Occipital lobe (tissue), 2 donors: ENCODE measurements around the gene CCNYL1. TPM values are rescaled to one million over a fixed set of nuclear protein-coding genes. Genes with fewer than 3 reads are reported as not detected.

Experiments used
- DNase-seq: peaks from one replicate; lab custom pipeline; 2025; lab: John Stamatoyannopoulos, UW
- total RNA-seq: library from RNA; depleted of rRNA; stranded (reverse); fragments of >200 nt; gene quantifications from one replicate; pipeline ENCODE4 v1.2.3, GENCODE V29; 2014

Gene CCNYL1
- total RNA-seq, 1 donor from 2014 or later = 46.5 TPM

DNA sequence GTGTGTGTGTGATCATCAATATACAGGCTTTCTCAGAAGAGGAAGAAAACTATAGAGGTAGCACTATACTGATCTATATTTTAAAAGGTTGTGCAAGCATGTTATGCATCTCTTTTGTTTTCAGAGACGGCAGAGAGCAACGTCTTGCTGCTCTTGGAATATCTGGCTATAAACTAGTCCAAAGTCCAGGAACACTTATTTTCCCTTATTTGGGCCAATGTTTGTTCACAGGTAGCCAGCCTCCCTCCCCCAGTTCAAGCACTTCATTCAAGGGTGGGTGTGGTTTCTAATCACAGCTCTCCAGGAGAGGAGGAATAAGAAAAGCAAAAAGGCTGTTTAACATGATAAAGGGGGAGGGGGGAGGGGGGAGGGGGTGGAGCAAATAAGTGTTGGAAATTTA lies 54.1 kb downstream of the CCNYL1 start:
- no peak for DNase-seq

DNA sequence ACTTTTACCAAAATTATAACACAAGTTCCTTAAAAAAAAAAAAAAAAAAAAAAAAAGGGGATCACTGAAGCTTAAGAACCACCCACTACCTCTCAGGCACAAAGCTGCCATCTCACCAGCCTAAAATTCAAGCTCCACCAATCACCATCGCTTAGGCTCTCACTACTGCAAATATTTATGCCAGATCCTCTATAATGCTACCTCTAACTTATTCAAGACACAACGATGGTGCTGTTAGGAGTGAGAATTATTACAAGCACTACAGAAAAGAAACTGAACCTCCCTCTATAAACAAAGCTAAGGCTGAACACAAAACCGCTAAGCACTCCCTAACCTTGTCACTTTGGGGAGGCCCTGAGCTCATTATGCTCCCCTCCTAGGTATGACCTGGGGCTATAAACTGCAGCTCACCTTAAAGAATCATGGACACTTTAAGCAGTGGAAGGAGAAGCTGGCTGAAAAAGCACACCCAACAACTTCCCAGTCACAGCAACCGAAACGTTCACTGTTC lies 54.7 kb downstream of the CCNYL1 start:
- DNase-seq = no peak

DNA sequence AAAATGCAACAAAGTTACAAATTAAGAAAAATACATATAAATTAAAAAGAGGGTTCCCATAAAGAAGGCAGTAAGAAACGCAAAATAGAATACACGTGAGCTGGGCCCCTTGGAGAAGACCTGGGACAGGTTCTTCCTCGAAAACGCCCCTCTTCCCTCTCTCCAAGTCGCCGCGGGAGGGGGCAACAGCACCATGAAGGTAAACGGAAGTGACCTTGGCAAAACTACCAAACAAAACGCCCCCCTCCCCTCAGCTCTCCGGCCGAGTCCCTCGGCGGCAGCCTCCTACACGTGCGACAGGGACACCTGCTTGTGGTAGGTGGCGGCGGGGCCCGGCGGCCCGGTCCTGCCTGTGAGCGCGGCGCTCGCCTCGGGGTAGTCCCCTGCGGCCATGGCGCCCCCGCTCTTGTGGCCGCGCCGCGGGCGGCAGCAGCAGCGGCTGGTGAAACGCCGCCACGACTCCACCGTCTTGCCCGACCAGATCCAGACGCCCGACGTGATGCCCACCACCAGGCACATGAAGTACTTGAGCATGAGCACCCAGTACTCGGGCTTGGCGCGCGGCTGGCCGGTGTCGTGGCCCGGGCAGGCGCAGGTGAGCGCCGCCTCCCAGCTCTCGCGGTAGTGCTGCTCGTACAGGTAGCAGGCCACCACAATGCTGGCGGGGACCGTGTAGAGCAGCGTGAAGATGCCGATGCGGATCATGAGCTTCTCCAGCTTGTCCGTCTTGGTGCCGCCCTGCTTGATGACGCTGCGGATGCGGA lies 55.4 kb downstream of the CCNYL1 start:
- no peak for DNase-seq

DNA sequence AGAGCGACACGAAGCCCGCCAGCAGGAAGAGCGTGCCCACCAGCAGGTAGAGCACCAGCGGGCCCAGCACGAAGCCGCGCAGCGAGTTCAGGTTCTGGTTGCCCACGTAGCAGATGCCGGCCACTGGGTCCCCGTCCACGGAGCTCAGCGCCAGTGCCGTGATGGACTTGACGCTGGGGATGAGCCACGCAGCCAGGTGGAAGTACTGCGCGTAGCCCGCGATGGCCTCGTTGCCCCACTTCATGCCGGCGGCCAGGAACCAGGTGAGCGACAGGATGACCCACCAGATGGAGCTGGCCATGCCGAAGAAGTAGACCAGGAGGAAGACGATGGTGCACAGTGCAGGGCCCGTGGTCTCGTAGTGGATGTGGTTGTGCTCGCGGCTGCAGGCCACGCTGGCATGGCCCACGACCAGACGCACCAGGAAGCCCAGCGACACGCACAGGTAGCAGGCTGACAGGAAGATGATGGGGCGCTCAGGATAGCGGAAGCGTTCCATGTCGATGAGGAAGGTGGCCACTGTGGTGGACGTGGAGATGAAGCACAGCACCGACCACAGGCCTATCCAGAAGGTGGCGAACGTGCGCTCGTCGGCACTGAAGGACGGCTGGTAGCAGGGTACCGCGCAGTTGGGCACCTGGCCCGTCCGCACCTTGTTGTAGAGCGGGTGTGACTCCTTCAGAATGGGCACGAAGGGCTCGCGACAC lies 56.2 kb downstream of the CCNYL1 start:
- no peak for DNase-seq

DNA sequence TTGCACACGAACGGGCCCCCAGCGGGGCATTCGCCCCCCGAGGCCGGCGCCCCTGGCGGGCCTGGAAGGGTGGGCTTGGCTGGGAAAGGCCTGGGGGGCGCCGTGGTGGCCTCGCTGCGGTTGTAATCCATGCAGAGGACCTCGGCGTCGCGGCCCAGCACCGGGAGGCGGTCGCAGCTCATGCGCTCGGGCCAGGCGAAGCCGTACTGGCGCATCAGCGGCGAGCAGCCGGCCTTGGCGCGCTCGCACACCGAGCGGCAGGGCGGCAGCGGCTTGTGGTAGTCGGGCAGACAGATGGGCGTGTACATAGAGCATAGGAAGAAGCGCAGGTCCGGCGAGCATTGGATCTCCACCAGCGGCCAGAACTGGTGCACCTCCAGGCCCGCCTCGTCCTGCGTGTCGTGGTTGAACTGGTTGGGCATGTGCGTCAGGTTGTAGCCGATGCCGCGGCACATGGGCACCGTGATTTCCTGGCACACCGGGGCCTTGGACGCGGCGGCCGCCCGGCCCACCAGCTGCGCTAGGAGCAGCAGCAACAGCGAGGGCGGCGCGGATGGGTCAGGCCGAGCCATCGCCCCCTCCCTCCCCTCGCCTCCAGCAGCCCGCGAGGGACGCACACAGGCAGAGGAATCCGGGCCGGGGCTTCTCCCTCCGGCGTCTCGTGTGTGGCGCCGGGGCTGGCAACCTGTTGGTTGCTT lies 56.9 kb downstream of the CCNYL1 start:
- no peak for DNase-seq

DNA sequence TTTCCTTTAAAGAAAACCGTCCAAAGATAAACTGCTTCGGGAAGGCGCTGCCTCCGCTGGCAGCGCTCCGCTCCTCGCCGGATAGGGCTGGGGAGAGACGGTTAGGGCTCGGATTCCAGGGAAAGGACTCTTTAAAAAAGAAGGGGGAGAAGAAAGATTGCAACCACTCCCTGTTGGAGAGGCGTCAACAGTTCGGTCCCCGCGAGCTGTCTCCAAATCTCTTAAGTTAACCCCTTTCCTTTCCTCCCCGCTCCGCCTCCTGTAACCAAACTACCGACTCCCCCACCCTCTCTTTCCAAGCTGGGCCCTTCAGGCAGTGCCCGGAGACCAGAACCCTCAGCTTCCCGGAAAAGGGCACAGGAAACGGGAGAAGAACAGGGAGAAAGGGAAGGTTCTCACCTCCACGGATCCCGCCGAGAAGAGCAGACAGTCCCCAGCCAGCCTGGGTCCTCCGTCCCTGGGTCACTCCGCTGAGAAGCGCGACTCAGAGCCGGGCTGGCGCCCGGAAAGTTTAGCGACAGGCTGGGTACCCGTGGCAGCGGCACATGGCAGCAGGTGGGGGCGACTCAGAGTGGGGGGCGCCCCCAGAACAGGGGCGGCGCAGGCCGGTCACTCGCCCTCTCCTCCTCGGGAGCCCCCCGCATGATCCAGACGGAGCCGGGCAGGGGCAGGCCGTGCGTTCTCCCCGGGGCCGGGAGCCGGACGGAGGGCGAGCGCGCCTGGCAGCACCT lies 57.6 kb downstream of the CCNYL1 start:
- DNase-seq = peak; percentile 34

DNA sequence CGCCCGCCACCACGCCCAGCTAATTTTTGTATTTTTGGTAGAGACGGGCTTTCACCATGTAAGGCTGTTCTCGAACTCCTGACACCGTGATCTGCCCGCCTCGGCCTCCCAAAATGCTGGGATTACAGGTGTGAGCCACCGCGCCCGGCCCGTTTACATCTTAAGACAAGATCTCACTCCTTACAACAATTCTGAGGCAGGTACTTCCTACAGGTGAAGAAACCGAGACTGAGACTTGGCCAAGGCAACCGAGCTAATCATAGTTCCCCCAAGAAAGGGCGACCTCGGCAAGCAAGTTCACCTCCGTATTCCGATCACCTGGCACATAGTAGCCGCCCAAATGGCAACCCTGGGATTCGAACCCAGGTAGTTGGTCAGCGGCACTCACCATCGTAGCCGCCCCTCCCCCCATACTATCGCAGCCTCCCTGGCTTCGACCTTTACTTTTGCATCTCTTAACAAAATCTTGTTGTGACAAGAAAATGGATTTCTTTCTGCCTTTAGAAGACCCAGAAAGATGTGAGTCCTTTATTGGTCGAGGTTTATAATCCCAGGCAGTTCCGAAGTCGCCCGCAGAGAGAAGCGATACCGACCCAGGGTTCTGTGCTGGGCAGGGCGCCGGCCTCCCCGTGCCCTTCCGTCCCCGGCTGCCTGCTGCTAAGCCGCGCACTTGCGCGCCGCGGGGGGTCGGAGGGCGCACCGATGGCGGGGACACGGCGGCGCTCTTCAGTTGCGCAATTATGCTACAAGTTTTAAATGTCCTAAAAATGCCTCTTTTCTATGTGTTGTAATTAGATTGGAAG lies 59.4 kb downstream of the CCNYL1 start:
- no peak for DNase-seq

DNA sequence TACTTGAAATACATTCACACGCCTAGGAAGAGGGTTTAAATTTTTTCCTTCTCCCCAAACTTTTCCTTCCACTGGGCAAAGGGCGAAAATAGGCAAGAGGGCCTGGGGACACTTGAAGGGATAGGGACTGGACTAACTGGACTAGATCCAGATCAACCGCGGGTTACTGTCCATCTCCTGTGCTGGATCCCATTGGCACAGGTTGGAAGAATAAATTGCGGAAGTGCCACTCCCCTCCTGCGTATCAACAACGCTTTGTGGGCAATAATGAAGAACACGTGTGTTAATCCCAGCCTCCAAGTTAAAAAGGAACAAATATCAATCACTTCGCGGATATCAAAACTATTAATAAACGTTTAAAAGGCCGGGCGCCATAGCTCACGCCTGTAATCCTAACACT lies 60.0 kb downstream of the CCNYL1 start:
- no peak for DNase-seq

DNA sequence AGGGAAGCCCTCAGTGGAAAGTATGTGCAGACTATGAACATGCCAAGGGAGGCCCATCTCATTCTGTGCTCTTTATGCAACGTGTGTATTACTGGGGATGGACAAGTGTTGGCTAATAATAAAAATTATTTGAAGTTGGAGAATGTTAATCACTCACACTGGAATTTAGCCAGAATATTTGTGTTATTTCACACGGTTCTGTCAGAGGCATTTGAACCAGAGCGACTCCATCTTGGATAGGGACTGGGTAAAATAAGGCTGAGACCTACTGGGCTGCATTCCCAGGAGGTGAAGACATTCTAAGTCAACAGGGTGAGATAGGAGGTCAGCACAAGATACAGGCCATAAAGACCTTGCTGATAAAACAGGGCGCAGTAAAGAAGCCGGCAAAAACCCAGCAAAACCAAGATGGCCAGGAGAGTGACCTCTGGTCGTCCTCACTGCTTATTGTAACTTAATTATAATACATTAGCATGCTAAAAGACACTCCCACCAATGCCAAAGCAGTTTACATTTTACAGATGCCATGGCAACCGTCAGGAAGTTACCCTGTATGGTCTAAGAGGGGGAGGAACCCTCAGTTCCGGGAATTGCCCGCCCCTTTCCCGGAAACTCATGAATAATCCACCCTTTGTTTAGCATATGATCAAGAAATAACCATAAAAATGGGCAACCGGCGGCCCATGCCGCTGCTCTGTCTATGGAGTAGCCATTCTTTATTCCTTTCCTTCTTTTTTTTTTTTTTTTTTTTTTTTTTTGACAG lies 60.8 kb downstream of the CCNYL1 start:
- DNase-seq = no peak

DNA sequence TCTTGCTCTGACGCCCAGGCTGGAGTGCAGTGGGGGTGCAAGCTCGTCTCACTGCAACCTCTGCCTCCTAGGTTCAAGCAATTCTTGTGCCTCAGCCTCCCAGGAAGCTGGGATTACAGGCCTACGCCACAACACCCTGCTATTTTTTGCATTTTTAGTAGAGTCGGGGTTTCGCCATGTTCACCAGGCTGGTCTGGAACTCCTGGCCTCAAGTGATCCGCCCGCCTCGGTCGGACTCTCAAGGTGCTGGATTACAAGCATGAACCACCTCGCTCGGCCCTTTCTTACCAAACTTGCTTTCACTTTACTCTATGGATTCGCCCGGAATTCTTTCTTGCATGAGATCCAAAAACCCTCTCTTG lies 61.4 kb downstream of the CCNYL1 start:
- DNase-seq = no peak

DNA sequence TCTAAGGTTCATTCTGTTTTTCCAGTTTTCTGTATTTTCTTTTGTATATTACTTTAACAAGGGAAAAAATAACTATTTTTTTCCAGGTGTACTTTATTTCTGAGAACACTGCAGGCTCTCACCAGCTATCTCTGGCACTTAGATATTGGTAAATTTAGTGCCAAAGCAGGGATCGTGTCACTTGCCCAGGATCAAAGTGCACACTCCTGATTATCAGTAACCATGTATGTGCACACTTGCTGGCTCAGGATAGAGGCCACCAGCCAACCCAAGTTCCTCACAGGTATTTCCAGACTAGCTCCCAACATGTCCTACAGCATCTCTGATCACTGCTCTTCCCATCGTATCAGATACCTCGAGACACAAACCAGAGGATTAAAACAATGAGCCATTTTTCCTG lies 64.0 kb downstream of the CCNYL1 start:
- no peak for DNase-seq

DNA sequence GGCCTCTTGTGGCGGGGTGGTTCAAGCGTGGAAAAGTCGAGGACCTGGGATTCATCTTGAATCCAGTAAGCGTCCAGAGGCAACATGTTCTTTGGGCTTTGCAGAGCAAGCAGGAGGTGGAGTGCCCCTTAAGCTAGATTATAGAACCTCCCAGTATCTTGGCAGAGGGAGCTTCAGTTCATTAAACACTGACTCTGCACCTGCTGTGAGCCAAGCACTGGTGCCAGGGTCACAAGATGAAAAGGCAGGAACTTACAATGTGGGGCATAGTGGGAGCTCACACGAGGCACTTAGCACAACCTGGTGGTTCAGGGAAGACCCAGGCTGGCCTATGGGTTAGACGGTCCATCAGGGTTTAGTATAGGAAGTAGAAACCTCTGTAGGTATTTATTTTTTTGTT lies 65.7 kb downstream of the CCNYL1 start:
- no peak for DNase-seq

DNA sequence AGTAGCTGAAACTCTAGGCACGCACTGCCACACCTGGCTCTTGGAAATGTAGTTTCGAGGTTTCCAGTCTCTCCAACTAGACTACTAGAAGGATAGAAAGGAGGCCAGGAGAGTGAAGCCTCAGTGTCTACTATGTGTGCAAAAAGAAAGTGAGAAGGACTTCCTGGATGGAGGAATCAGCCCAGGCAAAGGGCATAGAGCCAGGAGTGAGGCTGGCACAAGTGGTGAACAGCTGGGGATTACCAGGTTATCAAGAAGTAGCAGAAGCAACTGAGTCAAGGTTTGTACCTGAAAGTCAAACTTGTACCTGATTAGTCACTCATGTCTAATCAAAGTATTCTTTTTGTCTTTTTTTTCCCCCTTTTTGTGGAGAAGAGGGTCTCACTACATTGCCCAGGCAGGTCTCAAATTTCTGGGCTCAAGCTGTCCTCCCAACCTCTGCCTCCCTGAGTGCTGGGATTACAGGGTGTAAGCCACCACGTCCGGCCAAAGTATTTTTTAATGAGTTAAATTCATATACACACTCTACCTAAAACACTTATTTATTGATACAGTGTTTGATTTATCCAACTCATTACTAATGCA lies 67.0 kb downstream of the CCNYL1 start:
- DNase-seq = no peak

DNA sequence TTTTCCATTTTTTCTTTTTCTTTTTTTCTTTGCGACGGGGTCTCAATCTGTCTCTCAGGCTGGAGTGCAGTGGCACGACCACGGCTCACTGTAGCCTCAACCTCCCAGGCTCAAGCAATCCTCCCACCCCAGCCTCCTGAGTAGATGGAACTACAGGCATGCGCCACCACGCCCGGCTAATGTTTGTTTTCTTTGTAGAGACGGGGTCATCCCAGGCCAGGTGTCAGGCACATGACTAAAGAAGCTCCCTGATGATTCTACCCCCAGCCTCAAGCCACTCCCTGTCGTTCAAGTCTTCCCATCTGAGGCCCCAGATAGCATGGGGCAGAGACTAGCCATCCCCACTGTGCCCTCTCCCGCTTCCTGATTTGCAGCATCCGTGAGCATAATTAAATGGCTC lies 68.1 kb downstream of the CCNYL1 start:
- no peak for DNase-seq

DNA sequence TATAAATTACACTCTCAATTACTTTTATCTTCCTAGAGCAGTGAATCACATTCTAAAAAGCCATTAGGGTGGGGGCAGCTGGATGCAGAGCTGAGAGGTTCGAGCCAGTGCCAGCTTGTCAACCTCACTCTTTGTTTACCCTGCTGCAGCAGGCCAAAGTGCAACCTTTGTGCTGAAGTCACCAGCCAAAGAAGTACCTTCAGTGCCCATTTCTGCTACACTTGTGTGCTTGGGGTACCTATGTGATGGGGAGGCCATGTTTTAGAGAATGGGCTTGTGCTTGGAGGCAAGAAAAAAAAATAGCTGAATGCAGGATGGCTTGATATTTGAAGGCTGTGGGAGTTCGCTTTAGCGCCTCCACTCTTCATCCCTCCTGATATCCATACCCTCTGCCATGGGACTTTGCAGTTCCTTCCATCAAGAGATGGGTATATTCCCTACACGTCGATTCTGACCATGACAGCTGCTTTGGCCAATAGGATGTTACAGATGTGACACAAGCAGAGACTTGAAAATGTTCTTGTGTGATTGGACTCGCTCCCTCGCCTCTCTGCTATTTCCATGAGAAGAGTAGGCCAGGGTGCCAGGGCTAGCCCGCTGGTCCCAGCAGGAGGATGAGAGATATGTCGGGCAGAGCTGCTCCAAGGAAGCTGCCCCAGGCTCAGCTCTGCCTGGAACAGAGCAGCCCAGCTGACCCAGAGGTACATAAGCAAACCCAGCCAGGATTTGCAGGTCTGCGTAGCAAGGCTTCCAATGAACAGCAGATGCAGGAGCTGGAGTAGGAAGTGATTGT lies 71.0 kb downstream of the CCNYL1 start:
- DNase-seq = no peak

DNA sequence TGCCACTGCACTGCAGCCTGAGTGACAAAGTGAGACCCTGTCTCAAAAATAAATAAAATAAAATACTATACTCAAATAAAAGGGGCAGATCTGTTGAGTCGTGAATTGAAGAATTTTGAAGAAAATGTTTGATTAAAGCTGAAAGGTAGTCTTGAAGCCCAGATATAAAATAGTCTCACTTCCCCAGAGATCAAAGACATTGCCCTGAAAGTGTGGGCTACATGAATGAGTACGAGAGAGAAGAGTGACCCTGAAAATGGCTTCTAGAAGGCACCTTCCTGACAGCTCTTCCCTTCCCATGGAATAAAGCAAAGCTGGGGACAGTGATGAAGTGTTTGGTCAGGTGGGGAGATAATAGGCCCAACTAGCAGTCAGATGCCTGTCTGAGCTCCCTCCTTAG lies 72.1 kb downstream of the CCNYL1 start:
- no peak for DNase-seq

DNA sequence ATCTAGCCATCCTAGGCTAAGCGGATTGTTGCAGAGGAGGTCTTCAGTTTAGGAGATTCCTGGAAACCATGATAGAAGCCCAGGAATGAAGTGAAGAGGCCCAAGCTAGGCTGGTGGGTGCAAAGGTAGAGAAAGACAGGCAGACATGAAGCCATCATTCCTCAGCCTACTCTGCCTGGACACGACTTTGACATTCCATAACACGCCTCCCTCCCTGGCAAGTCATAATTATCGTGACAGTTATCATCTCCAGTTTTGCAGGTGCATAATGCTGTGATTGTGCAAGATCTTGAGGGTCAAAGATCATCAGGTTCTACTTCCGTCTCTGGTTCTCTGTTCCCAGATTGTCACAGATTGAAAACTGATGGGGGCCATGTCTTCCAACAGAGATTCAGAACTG lies 73.5 kb downstream of the CCNYL1 start:
- DNase-seq = no peak

DNA sequence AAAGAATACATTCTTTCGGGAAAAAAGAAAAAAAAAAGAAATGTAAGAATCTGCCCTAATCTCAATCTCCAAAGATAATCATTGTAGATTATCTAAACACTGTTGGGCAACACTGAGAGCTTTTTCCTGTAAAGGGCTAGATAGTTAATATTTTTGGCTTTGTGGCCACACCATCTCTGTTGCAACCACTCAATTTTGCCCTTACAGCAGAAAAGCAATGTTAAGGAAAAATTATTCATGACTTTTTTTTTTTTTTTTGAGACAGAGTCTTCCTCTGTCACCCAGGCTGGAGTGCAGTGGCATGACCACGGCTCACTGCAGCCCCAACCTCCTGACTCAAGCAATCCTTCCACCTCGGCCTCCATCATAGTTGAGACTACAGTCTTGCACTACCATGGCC lies 75.6 kb downstream of the CCNYL1 start:
- DNase-seq = no peak

DNA sequence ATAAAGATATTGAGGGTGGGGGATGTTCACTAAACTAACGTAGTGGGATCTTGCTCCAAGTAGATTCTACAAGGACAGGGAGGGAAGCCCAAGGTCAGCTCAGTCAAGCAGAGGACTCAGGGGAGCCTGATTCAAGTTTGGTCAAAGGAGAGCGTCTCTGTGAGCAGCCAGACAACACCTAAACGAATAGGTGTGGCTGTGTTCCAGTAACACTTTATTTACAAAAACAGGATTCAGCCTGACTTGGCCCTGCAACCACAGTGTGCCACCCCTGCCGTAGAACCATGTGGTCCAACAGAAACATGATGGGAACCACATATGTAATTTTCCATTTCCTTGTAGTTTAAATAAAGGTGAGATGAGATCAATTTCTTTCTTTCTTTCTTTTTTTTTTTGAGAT lies 76.4 kb downstream of the CCNYL1 start:
- DNase-seq = no peak
